ENCODE data around the gene PSENEN. TPM values are rescaled to one million over a fixed set of nuclear protein-coding genes. Genes with fewer than 3 reads are reported as not detected.

PSENEN gene
- total RNA-seq, 1 experiment from 2014 or later = 69.7 TPM

DNA sequence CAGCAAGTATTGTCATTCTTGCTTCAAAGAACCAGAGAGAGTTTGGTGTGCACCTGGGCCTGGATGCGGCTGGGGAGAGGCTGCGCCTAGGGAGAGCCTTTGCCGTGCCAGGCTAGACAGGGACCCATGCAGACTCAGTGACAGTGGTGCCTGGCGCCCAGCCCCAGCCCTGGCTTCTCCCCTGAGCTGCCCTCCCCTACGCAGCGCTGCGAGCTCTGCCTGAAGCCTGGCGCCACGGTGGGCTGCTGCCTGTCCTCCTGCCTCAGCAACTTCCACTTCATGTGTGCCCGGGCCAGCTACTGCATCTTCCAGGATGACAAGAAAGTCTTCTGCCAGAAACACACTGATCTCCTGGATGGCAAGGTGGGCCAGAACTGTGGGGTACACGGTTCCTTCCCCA, 15.7 kb upstream of the PSENEN start:
- no peak overlapping the region for H3K4me3 Mint-ChIP-seq
- TF ChIP-seq, protein P1, sequence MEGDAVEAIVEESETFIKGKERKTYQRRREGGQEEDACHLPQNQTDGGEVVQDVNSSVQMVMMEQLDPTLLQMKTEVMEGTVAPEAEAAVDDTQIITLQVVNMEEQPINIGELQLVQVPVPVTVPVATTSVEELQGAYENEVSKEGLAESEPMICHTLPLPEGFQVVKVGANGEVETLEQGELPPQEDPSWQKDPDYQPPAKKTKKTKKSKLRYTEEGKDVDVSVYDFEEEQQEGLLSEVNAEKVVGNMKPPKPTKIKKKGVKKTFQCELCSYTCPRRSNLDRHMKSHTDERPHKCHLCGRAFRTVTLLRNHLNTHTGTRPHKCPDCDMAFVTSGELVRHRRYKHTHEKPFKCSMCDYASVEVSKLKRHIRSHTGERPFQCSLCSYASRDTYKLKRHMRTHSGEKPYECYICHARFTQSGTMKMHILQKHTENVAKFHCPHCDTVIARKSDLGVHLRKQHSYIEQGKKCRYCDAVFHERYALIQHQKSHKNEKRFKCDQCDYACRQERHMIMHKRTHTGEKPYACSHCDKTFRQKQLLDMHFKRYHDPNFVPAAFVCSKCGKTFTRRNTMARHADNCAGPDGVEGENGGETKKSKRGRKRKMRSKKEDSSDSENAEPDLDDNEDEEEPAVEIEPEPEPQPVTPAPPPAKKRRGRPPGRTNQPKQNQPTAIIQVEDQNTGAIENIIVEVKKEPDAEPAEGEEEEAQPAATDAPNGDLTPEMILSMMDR (conservative IDR thresholded peaks at IDR 0.05) = no peak
- H3K23me2 ChIP-seq (ENCODE audit: insufficient read length, low read depth, low read length, poor library complexity, severe bottlenecking) = no peaks in the 10 kb centered on the region

More for the DNA sequence above, 15.7 kb upstream of the PSENEN start:
- Histone ChIP-seq H4K91ac (ENCODE audit: insufficient read length, low read depth, low read length) (no peak overlapping the region), H3K56ac (ENCODE audit: insufficient read length, low read depth, low read length) (no peak overlapping the region), H3K18ac (ENCODE audit: insufficient read length, low read depth, low read length) (no peak overlapping the region), H3K27ac (ENCODE audit: insufficient read length, low read depth, low read length) (no peak overlapping the region), H4K20me1 (ENCODE audit: control insufficient read depth, insufficient read depth, insufficient read length) (no peaks in the 10 kb centered on the region), H3K14ac (ENCODE audit: insufficient read depth, low read length) (no peak overlapping the region), H3K23ac (ENCODE audit: insufficient read length, low read depth, low read length) (no peak overlapping the region), H2BK15ac (ENCODE audit: low read depth, low read length) (no peak overlapping the region), H4K8ac (replicated peaks; ENCODE audit: insufficient read length, low read depth, low read length) (no peak overlapping the region), H2AFZ (ENCODE audit: low read length) (no peak overlapping the region), H3K79me1 (ENCODE audit: insufficient read depth, low read depth, low read length, poor library complexity, severe bottlenecking) (no peaks in the 10 kb centered on the region), H3K9ac (ENCODE audit: extremely low read depth, insufficient read length, low read length) (no peak overlapping the region), H2BK20ac (ENCODE audit: low read depth, low read length, poor library complexity, severe bottlenecking) (no peak overlapping the region), H2BK12ac (ENCODE audit: insufficient read length, low read depth, low read length) (no peak overlapping the region), H4K5ac (ENCODE audit: insufficient read length, low read depth, low read length) (no peak overlapping the region), H2AK5ac (ENCODE audit: insufficient read length, low read length) (no peak overlapping the region), H3K27me3 (ENCODE audit: insufficient read depth, low read length) (no peaks in the 10 kb centered on the region), H3T11ph (ENCODE audit: low read length) (no peak overlapping the region), H2BK5ac (ENCODE audit: insufficient read length, low read length) (no peak overlapping the region), H3K4me2 (ENCODE audit: insufficient read depth, insufficient read length, low read length) (no peak overlapping the region), H3K9me3 (ENCODE audit: control insufficient read depth, low read depth, low read length) (no peaks in the 10 kb centered on the region), H3K4ac (ENCODE audit: low read depth, low read length) (no peak overlapping the region), H3K79me2 (ENCODE audit: insufficient read depth, low read length) (no peaks in the 10 kb centered on the region), H3K4me1 (ENCODE audit: insufficient read depth, low read length) (no peaks in the 10 kb centered on the region), H2BK120ac (ENCODE audit: low read depth, low read length, poor library complexity, severe bottlenecking) (no peak overlapping the region)
- DNase-seq = no peak
- WGBS (ENCODE audit: extremely low coverage, insufficient read length, low lambda C conversion rate) = no CpG with 5 or more reads among the region's 11 CpGs
- Mint-ChIP-seq H3K27ac (no peak overlapping the region), H3K27me3 (ENCODE audit: low read depth) (no peaks in the 10 kb centered on the region; the same call in 1 of the 2 replicates), H3K9me3 (no peaks in the 10 kb centered on the region), H3K36me3 (ENCODE audit: insufficient read depth in 1 of 3, low read depth in 3 of 3) (peaks cover 59 to 81% (median 81%) of the 10 kb centered on the region in 3 experiments), H3K4me1 (no peaks in the 10 kb centered on the region)
